Lower leg skin (tissue), 3 donors: ENCODE data around the gene DMD.

Source experiments
- CTCF ChIP-seq, 3 donors: fragments of 450-650 bp; IDR thresholded peaks; one replicate each; pipeline ENCODE4 v1.5.1; 2016; ENCODE audit warnings: antibody characterized with exemption in 3 of 3, mild to moderate bottlenecking in 3 of 3, moderate library complexity in 2 of 3
- POLR2A ChIP-seq, 2 donors: fragments of 450-650 bp; IDR thresholded peaks; one replicate each; pipeline ENCODE4 v1.6.1; 2016 to 2017; ENCODE audit warnings: antibody characterized with exemption in 2 of 2, mild to moderate bottlenecking in 1 of 2, moderate library complexity in 1 of 2

- TF ChIP-seq POLR2A (IDR thresholded peaks at IDR 0.05) = no peak
- TF ChIP-seq CTCF (IDR thresholded peaks at IDR 0.05) = no peak
Observed at GRCh38 chrX:31199840-31200114, 2011.6 kb downstream of the DMD start.
